K562 (cell line): ENCODE data around the gene ARPC4. TPM values are rescaled to one million over a fixed set of nuclear protein-coding genes. Genes with fewer than 3 reads are reported as not detected.

Experiments
- JUND ChIP-seq, 2 experiments: IDR thresholded peaks; 2 replicates in 1 of 2; 3 replicates in 1 of 2; pipeline ENCODE4 v1.6.1; 2011; ENCODE audit warnings: borderline replicate concordance in 2 of 2, low read depth in 2 of 2, low read length in 2 of 2, improper control_type of control experiment in 1 of 2, missing biosample characterization in 1 of 2, missing genetic modification characterization in 1 of 2, missing genetic modification reagents in 1 of 2
- MAFK ChIP-seq: IDR thresholded peaks from 2 replicates; pipeline ENCODE4 v1.6.1; 2011; ENCODE audit warnings: low read length, improper control_type of control experiment
- MEIS2 ChIP-seq: fragments of 450-650 bp; IDR thresholded peaks from 2 replicates; pipeline ENCODE4 v1.6.1; 2014; ENCODE audit warnings: mild to moderate bottlenecking; ENCODE audit not compliant: partially characterized antibody
- MITF ChIP-seq: IDR thresholded peaks from 2 replicates; pipeline ENCODE4 v1.6.1; 2014; ENCODE audit warnings: antibody characterized with exemption
- MXD1 ChIP-seq: fragments of 250-450 bp; sonication (Bioruptor Pico); IDR thresholded peaks from 2 replicates; pipeline ENCODE4 v1.8.0; 2021; ENCODE audit warnings: borderline replicate concordance, mild to moderate bottlenecking, moderate library complexity; ENCODE audit not compliant: poor library complexity, severe bottlenecking
- MYC ChIP-seq, 2 experiments: fragments of 250-450 bp in 1 of 2; sonication (Bioruptor Pico) in 1 of 2; IDR thresholded peaks; 2 replicates each; pipeline versions ENCODE4 v1.5.1 to v1.6.1; 2012 to 2021; ENCODE audit warnings: low read depth in 2 of 2, borderline replicate concordance in 1 of 2, improper control_type of control experiment in 1 of 2, low read length in 1 of 2, mild to moderate bottlenecking in 1 of 2, moderate library complexity in 1 of 2
- SRSF9 ChIP-seq: fragments of 200-400 bp; formaldehyde crosslinking; IDR thresholded peaks from 2 replicates; pipeline ENCODE4 v1.6.1; 2017; ENCODE audit warnings: low read depth, low read length, borderline replicate concordance
- TEAD4 ChIP-seq, 2 experiments: sonication (generic) in 1 of 2; formaldehyde crosslinking in 1 of 2; IDR thresholded peaks; 2 replicates each; pipeline versions ENCODE4 v1.6.1 to v1.8.0; 2012 to 2022; ENCODE audit warnings: borderline replicate concordance in 1 of 2, inconsistent platforms in 1 of 2, low read length in 1 of 2, mild to moderate bottlenecking in 1 of 2, missing genetic modification reagents in 1 of 2
- ZZZ3 ChIP-seq: fragments of 450-650 bp; IDR thresholded peaks from 2 replicates; pipeline ENCODE4 v1.6.1; 2016; ENCODE audit warnings: antibody characterized with exemption, mild to moderate bottlenecking, moderate library complexity
- polyA plus RNA-seq, 8 experiments: library from polyadenylated mRNA; depleted of rRNA in 4 of 8; stranded (reverse) in 5 of 8; unstranded in 3 of 8; fragments of >200 nt; fragmentation: Nextera tagmentation in 2 of 8; fragmentation: Illumina TruSeq in 1 of 8; extraction: Ambion mirVana in 2 of 8; extraction: Trizol in 1 of 8; gene quantifications; 2 replicates each; pipeline versions ENCODE4 v1.2.1 to v1.2.3, GENCODE V29; 2011 to 2014; ENCODE audit warnings: inconsistent platforms in 1 of 8, missing spikeins in 1 of 8
- total RNA-seq, 7 experiments: library from RNA; depleted of rRNA in 6 of 7; stranded (reverse); fragments of >200 nt in 6 of 7; fragmentation: Illumina TruSeq in 2 of 7; extraction: Trizol in 2 of 7; gene quantifications; 2 replicates each; pipeline versions ENCODE4 v1.2.1 to v1.2.3, GENCODE V29; 2011 to 2021; ENCODE audit warnings: low replicate concordance in 1 of 7
- TF ChIP-seq, protein P1 (sequence below), 3 experiments: fragments of 200-800 bp in 1 of 3; fragments of 250-450 bp in 1 of 3; fragments of 450-650 bp in 1 of 3; sonication (Bioruptor Pico) in 1 of 3; sonication (Bioruptor generic) in 1 of 3; formaldehyde crosslinking in 1 of 3; IDR thresholded peaks; 2 replicates each; pipeline versions ENCODE4 v1.6.1 to v1.8.0; 2016 to 2022; ENCODE audit warnings: mild to moderate bottlenecking in 2 of 3, missing genetic modification characterization in 2 of 3, missing compliant biosample characterization in 1 of 3, moderate library complexity in 1 of 3
- TF ChIP-seq, protein P2 (sequence below): sonication (generic); formaldehyde crosslinking; IDR thresholded peaks from 2 replicates; pipeline ENCODE4 v1.8.1; 2023; ENCODE audit warnings: mild to moderate bottlenecking, missing genetic modification reagents
- TF ChIP-seq, protein P3 (sequence below): fragments of 450-650 bp; formaldehyde crosslinking; IDR thresholded peaks from 2 replicates; pipeline ENCODE4 v1.4.0; 2020; ENCODE audit warnings: mild to moderate bottlenecking
- TF ChIP-seq, protein P4 (sequence below): fragments of 450-650 bp; conservative IDR thresholded peaks from 2 replicates; pipeline ENCODE4 v1.6.1; 2016; ENCODE audit warnings: missing genetic modification characterization, low read depth, mild to moderate bottlenecking, missing compliant biosample characterization, moderate library complexity

ARPC4 gene
- total and polyA plus RNA-seq, 9 of the 15 experiments (the other 6 are each of a cell fraction or from before 2014, with no cell fraction given) = 20.1 to 153 (median 119) TPM

DNA sequence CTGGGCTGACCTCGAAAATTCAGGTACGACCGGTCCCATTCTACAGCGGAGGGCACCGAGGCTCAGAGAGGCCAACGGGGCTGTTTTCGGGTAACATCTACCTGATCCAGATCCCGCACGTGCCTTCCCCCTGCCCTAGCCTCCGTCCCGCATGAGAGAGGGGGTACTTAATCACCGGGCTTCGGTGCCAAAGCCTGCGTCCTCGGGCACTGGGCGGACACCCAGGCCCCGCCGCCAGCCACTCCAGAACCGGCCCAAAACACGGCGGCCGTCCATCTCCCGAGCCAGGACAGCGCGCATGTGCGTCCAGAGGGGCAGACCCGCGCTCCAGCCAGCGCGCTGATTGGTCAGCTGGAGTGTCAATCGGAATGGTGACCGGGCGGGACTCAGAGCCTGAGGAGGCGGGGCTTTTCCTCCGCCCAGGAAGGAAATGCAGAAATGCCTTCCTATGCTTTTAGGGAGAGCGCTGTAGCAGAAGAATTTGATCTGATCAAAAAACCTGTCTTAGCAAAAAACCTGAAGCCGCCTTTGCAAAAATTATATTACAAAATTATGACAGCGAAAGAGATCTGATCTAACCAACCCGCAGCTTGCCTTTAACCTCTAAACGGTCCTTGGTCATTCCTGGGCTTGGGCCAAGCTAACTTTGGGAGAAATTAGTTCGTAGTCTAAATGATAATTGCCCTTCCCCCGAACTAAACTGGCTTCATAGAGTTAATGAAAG is 51.0 kb downstream of the ARPC4 start, which contains the start of gene RPUSD3 (continued):
- TF ChIP-seq TEAD4 (IDR thresholded peaks at IDR 0.05; ENCODE audit: low read length) (0 out of 2 replicates have a peak, but pooled peaks have one; percentile 23), TEAD4 (CRISPR knock-in tag; IDR thresholded peaks at IDR 0.05; ENCODE audit: borderline replicate concordance) (no peak), ZZZ3 (no peak), JUND (IDR thresholded peaks at IDR 0.05; ENCODE audit: borderline replicate concordance, low read depth, low read length) (no peak), JUND (tag; IDR thresholded peaks at IDR 0.05; ENCODE audit: borderline replicate concordance, low read depth, low read length) (peak; percentile 13; the same call in 1 of the 3 replicates), MXD1 (no peak), MEIS2 (peak; percentile 79), SRSF9 (no peak), MYC (IDR thresholded peaks at IDR 0.05; ENCODE audit: low read depth, low read length) (peak; percentile 73; the same call in 1 of the 2 replicates), MYC (CRISPR knock-in tag; IDR thresholded peaks at IDR 0.05; ENCODE audit: borderline replicate concordance, low read depth) (peak; percentile 68; the same call in 1 of the 2 replicates), MITF (no peak), MAFK (0 out of 2 replicates have a peak, but pooled peaks have one; percentile 25)
- TF ChIP-seq, protein P1, sequence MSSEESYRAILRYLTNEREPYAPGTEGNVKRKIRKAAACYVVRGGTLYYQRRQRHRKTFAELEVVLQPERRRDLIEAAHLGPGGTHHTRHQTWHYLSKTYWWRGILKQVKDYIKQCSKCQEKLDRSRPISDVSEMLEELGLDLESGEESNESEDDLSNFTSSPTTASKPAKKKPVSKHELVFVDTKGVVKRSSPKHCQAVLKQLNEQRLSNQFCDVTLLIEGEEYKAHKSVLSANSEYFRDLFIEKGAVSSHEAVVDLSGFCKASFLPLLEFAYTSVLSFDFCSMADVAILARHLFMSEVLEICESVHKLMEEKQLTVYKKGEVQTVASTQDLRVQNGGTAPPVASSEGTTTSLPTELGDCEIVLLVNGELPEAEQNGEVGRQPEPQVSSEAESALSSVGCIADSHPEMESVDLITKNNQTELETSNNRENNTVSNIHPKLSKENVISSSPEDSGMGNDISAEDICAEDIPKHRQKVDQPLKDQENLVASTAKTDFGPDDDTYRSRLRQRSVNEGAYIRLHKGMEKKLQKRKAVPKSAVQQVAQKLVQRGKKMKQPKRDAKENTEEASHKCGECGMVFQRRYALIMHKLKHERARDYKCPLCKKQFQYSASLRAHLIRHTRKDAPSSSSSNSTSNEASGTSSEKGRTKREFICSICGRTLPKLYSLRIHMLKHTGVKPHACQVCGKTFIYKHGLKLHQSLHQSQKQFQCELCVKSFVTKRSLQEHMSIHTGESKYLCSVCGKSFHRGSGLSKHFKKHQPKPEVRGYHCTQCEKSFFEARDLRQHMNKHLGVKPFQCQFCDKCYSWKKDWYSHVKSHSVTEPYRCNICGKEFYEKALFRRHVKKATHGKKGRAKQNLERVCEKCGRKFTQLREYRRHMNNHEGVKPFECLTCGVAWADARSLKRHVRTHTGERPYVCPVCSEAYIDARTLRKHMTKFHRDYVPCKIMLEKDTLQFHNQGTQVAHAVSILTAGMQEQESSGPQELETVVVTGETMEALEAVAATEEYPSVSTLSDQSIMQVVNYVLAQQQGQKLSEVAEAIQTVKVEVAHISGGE (CRISPR knock-in tag; IDR thresholded peaks at IDR 0.05) = peak in 1 of 3 experiments; percentile 44; a peak in 1 of 6 replicates
- TF ChIP-seq, protein P2, sequence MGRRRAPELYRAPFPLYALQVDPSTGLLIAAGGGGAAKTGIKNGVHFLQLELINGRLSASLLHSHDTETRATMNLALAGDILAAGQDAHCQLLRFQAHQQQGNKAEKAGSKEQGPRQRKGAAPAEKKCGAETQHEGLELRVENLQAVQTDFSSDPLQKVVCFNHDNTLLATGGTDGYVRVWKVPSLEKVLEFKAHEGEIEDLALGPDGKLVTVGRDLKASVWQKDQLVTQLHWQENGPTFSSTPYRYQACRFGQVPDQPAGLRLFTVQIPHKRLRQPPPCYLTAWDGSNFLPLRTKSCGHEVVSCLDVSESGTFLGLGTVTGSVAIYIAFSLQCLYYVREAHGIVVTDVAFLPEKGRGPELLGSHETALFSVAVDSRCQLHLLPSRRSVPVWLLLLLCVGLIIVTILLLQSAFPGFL (CRISPR knock-in tag) = no peak
- TF ChIP-seq, protein P3, sequence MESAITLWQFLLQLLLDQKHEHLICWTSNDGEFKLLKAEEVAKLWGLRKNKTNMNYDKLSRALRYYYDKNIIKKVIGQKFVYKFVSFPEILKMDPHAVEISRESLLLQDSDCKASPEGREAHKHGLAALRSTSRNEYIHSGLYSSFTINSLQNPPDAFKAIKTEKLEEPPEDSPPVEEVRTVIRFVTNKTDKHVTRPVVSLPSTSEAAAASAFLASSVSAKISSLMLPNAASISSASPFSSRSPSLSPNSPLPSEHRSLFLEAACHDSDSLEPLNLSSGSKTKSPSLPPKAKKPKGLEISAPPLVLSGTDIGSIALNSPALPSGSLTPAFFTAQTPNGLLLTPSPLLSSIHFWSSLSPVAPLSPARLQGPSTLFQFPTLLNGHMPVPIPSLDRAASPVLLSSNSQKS (CRISPR knock-in tag) = no peak
- TF ChIP-seq, protein P4, sequence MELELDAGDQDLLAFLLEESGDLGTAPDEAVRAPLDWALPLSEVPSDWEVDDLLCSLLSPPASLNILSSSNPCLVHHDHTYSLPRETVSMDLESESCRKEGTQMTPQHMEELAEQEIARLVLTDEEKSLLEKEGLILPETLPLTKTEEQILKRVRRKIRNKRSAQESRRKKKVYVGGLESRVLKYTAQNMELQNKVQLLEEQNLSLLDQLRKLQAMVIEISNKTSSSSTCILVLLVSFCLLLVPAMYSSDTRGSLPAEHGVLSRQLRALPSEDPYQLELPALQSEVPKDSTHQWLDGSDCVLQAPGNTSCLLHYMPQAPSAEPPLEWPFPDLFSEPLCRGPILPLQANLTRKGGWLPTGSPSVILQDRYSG = 0 out of 2 replicates have a peak, but pooled peaks have one; percentile 41
